B cell (primary cell): ENCODE measurements around the gene OR2G6.
"Not testable (repeated sequence)": the region's sequence is repeated elsewhere in the genome, so short reads cannot be mapped to it uniquely, and the experiment has no call there.

Experiments used
- EZH2 ChIP-seq: IDR thresholded peaks from 2 replicates; pipeline ENCODE4 v1.6.1; 2012; ENCODE audit warnings: borderline replicate concordance, low read depth, mild to moderate bottlenecking, moderate library complexity, low read length; ENCODE audit not compliant: insufficient read depth, poor library complexity, severe bottlenecking
- TF ChIP-seq, protein P1 (sequence below): fragments of 200-600 bp; IDR thresholded peaks from one replicate; pipeline ENCODE4 v1.8.0; 2022; ENCODE audit warnings: antibody characterized with exemption, mild to moderate bottlenecking

DNA sequence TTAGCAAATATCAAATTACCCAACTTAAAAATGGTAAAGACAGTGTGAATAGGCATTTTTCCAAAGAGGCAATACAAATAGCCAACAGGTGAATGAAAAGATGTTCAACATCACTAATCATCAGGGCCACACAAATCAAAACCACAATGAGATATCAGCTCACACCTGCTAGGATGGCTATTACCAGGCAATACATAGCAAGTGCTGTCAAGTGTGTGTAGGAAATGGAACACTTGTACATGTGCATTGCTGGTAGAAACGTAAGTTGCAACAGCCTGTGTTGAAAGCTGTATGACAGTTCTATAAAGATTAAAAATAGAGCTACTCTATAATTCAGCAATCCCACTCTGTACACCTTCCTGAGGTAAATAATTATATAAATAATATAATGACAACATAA, 64.2 kb downstream of the OR2G6 start:
- not testable (repeated sequence) for TF ChIP-seq EZH2
- TF ChIP-seq, protein P1, sequence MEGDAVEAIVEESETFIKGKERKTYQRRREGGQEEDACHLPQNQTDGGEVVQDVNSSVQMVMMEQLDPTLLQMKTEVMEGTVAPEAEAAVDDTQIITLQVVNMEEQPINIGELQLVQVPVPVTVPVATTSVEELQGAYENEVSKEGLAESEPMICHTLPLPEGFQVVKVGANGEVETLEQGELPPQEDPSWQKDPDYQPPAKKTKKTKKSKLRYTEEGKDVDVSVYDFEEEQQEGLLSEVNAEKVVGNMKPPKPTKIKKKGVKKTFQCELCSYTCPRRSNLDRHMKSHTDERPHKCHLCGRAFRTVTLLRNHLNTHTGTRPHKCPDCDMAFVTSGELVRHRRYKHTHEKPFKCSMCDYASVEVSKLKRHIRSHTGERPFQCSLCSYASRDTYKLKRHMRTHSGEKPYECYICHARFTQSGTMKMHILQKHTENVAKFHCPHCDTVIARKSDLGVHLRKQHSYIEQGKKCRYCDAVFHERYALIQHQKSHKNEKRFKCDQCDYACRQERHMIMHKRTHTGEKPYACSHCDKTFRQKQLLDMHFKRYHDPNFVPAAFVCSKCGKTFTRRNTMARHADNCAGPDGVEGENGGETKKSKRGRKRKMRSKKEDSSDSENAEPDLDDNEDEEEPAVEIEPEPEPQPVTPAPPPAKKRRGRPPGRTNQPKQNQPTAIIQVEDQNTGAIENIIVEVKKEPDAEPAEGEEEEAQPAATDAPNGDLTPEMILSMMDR: not testable (repeated sequence)
